SK-N-SH treated with all-trans-retinoic acid at 6 μM for 48 hours (cell line): ENCODE results near the gene HBQ1.
"Not testable (repeated sequence)": the region's sequence is repeated elsewhere in the genome, so short reads cannot be mapped to it uniquely, and the experiment has no call there.

Experiments used
- ATAC-seq: fragments of 200-7000 bp; cut with Tn5 transposase; 3 replicates; pipeline ENCODE4 v1.9.1; 2020; ENCODE audit warnings: mild to moderate bottlenecking, moderate library complexity
- ARNTL ChIP-seq: fragments of 450-650 bp; formaldehyde crosslinking; IDR thresholded peaks from 2 replicates; pipeline ENCODE4 v1.5.0; 2020; ENCODE audit warnings: low read depth, mild to moderate bottlenecking, moderate library complexity, borderline replicate concordance
- BACH2 ChIP-seq: fragments of 250-450 bp; sonication (Bioruptor Pico); IDR thresholded peaks from 2 replicates; pipeline ENCODE4 v1.9.0; 2021; ENCODE audit warnings: mild to moderate bottlenecking, borderline replicate concordance
- CSDC2 ChIP-seq: fragments of 250-450 bp; sonication (Bioruptor Pico); IDR thresholded peaks from 2 replicates; pipeline ENCODE4 v1.5.0; 2020; ENCODE audit warnings: mild to moderate bottlenecking, moderate library complexity
- ESRRG ChIP-seq: fragments of 250-450 bp; sonication (Bioruptor Pico); IDR thresholded peaks from 2 replicates; pipeline ENCODE4 v1.6.1; 2021; ENCODE audit warnings: mild to moderate bottlenecking
- GLIS3 ChIP-seq: fragments of 250-450 bp; sonication (Bioruptor Pico); IDR thresholded peaks from 2 replicates; pipeline ENCODE4 v1.5.0; 2020; ENCODE audit warnings: mild to moderate bottlenecking, moderate library complexity
- ISL1 ChIP-seq: fragments of 250-450 bp; sonication (Bioruptor Pico); IDR thresholded peaks from 2 replicates; pipeline ENCODE4 v2.1.2; 2022; ENCODE audit warnings: mild to moderate bottlenecking, moderate library complexity
- OSR1 ChIP-seq: fragments of 250-450 bp; sonication (Bioruptor Pico); IDR thresholded peaks from 2 replicates; pipeline ENCODE4 v1.8.0; 2022; ENCODE audit warnings: moderate library complexity, mild to moderate bottlenecking, inconsistent platforms
- POU6F1 ChIP-seq: fragments of 250-450 bp; sonication (Bioruptor Pico); IDR thresholded peaks from 2 replicates; pipeline ENCODE4 v1.8.0; 2021; ENCODE audit warnings: low read depth, mild to moderate bottlenecking, moderate library complexity, borderline replicate concordance
- PPARA ChIP-seq: fragments of 250-450 bp; sonication (Bioruptor Pico); IDR thresholded peaks from 2 replicates; pipeline ENCODE4 v1.5.0; 2020; ENCODE audit warnings: mild to moderate bottlenecking, borderline replicate concordance
- RARB ChIP-seq: fragments of 250-450 bp; sonication (Bioruptor Pico); IDR thresholded peaks from 2 replicates; pipeline ENCODE4 v1.8.0; 2021; ENCODE audit warnings: mild to moderate bottlenecking, moderate library complexity
- SNAI2 ChIP-seq: fragments of 250-450 bp; sonication (Bioruptor Pico); IDR thresholded peaks from 2 replicates; pipeline ENCODE4 v1.5.0; 2020; ENCODE audit warnings: mild to moderate bottlenecking, moderate library complexity
- TCF4 ChIP-seq: fragments of 250-450 bp; sonication (Bioruptor Pico); IDR thresholded peaks from 2 replicates; pipeline ENCODE4 v1.8.0; 2021; ENCODE audit warnings: mild to moderate bottlenecking, moderate library complexity, borderline replicate concordance
- TOX ChIP-seq: fragments of 250-450 bp; sonication (Bioruptor Pico); IDR thresholded peaks from 2 replicates; pipeline ENCODE4 v1.8.0; 2021; ENCODE audit warnings: mild to moderate bottlenecking, moderate library complexity, borderline replicate concordance
- TSHZ2 ChIP-seq: fragments of 250-450 bp; sonication (Bioruptor Pico); IDR thresholded peaks from 2 replicates; pipeline ENCODE4 v1.5.0; 2020; ENCODE audit warnings: mild to moderate bottlenecking, moderate library complexity
- ZC3H10 ChIP-seq: fragments of 250-450 bp; sonication (Bioruptor Pico); IDR thresholded peaks from 2 replicates; pipeline ENCODE4 v1.5.1; 2021; ENCODE audit warnings: mild to moderate bottlenecking, moderate library complexity
- ZFP30 ChIP-seq: fragments of 450-650 bp; formaldehyde crosslinking; IDR thresholded peaks from 2 replicates; pipeline ENCODE4 v1.5.0; 2022; ENCODE audit warnings: mild to moderate bottlenecking, moderate library complexity
- ZNF70 ChIP-seq: fragments of 450-650 bp; formaldehyde crosslinking; IDR thresholded peaks from 2 replicates; pipeline ENCODE4 v1.5.0; 2020; ENCODE audit warnings: mild to moderate bottlenecking, moderate library complexity

The HBQ1 gene

DNA sequence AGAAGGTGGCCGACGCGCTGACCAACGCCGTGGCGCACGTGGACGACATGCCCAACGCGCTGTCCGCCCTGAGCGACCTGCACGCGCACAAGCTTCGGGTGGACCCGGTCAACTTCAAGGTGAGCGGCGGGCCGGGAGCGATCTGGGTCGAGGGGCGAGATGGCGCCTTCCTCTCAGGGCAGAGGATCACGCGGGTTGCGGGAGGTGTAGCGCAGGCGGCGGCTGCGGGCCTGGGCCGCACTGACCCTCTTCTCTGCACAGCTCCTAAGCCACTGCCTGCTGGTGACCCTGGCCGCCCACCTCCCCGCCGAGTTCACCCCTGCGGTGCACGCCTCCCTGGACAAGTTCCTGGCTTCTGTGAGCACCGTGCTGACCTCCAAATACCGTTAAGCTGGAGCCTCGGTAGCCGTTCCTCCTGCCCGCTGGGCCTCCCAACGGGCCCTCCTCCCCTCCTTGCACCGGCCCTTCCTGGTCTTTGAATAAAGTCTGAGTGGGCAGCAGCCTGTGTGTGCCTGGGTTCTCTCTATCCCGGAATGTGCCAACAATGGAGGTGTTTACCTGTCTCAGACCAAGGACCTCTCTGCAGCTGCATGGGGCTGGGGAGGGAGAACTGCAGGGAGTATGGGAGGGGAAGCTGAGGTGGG, 6.9 kb upstream of the HBQ1 start:
- ATAC-seq, result not testable (repeated sequence)

GRCh38 chr16:173928-174769, 6.1 kb upstream of the HBQ1 start:
- ATAC-seq, result peak; percentile 28

DNA sequence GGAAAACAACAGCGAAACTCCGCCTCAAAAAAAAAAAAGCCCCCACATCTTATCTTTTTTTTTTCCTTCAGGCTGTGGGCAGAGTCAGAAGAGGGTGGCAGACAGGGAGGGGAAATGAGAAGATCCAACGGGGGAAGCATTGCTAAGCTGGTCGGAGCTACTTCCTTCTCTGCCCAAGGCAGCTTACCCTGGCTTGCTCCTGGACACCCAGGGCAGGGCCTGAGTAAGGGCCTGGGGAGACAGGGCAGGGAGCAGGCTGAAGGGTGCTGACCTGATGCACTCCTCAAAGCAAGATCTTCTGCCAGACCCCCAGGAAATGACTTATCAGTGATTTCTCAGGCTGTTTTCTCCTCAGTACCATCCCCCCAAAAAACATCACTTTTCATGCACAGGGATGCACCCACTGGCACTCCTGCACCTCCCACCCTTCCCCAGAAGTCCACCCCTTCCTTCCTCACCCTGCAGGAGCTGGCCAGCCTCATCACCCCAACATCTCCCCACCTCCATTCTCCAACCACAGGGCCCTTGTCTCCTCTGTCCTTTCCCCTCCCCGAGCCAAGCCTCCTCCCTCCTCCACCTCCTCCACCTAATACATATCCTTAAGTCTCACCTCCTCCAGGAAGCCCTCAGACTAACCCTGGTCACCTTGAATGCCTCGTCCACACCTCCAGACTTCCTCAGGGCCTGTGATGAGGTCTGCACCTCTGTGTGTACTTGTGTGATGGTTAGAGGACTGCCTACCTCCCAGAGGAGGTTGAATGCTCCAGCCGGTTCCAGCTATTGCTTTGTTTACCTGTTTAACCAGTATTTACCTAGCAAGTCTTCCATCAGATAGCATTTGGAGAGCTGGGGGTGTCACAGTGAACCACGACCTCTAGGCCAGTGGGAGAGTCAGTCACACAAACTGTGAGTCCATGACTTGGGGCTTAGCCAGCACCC, 5.0 kb upstream of the HBQ1 start:
- ATAC-seq, result no peak
- no peak for TF ChIP-seq TCF4
- no peak for TF ChIP-seq ESRRG (CRISPR knock-in tag)
- TF ChIP-seq SNAI2 (CRISPR knock-in tag), result no peak
- TF ChIP-seq POU6F1 (CRISPR knock-in tag), result no peak
- no peak for TF ChIP-seq CSDC2 (CRISPR knock-in tag)
- no peak for TF ChIP-seq ARNTL (CRISPR knock-in tag)
- no peak for TF ChIP-seq TSHZ2 (CRISPR knock-in tag)
- no peak for TF ChIP-seq PPARA (CRISPR knock-in tag)
- no peak for TF ChIP-seq GLIS3 (CRISPR knock-in tag)
- TF ChIP-seq ZFP30, result no peak
- no peak for TF ChIP-seq ZNF70 (CRISPR knock-in tag)
- TF ChIP-seq RARB (CRISPR knock-in tag), result no peak
- TF ChIP-seq TOX (CRISPR knock-in tag), result no peak
- no peak for TF ChIP-seq OSR1 (CRISPR knock-in tag)
- TF ChIP-seq ZC3H10 (CRISPR knock-in tag), result no peak
- TF ChIP-seq ISL1, result no peak
- no peak for TF ChIP-seq BACH2

DNA sequence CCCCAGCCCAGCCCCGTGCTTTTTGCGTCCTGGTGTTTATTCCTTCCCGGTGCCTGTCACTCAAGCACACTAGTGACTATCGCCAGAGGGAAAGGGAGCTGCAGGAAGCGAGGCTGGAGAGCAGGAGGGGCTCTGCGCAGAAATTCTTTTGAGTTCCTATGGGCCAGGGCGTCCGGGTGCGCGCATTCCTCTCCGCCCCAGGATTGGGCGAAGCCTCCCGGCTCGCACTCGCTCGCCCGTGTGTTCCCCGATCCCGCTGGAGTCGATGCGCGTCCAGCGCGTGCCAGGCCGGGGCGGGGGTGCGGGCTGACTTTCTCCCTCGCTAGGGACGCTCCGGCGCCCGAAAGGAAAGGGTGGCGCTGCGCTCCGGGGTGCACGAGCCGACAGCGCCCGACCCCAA, 4.3 kb upstream of the HBQ1 start:
- not testable (repeated sequence) for ATAC-seq

- ATAC-seq, result not testable (repeated sequence)
These were observed 3.5 kb upstream of the HBQ1 start, which contains the start of gene HBA1 for GRCh38 chr16:176477-177382. Gene HBA1 (plus strand): TSS chr16:176680. CDS start chr16:176717, 37 bp downstream.

DNA sequence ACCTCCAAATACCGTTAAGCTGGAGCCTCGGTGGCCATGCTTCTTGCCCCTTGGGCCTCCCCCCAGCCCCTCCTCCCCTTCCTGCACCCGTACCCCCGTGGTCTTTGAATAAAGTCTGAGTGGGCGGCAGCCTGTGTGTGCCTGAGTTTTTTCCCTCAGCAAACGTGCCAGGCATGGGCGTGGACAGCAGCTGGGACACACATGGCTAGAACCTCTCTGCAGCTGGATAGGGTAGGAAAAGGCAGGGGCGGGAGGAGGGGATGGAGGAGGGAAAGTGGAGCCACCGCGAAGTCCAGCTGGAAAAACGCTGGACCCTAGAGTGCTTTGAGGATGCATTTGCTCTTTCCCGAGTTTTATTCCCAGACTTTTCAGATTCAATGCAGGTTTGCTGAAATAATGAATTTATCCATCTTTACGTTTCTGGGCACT, 2.9 kb upstream of the HBQ1 start:
- no peak for ATAC-seq
- TF ChIP-seq ARNTL (CRISPR knock-in tag), result no peak
- TF ChIP-seq GLIS3 (CRISPR knock-in tag), result no peak
- TF ChIP-seq ESRRG (CRISPR knock-in tag), result no peak
- TF ChIP-seq, all 23 proteins: peak for 0
